NOMO-1 treated with dmso at 0.1 percent for 144 hours (cell line): ENCODE data around the gene TIPIN.
A peak's percentile ranks its signal among the peaks of the same experiment; 100 is the strongest.
"Not testable (repeated sequence)": the region's sequence is repeated elsewhere in the genome, so short reads cannot be mapped to it uniquely, and the experiment has no call there.

Source experiments
- DNase-seq: peaks from one replicate; lab custom pipeline; 2025; ENCODE audit not compliant: unreplicated experiment; lab: John Stamatoyannopoulos, UW

TIPIN gene

GRCh38 chr15:66304425-66304824 lies 52.1 kb downstream of the TIPIN start:
- not testable (repeated sequence) for DNase-seq

GRCh38 chr15:66302489-66303278 lies 53.8 kb downstream of the TIPIN start:
- DNase-seq, result no peak

GRCh38 chr15:66298803-66299251 lies 57.7 kb downstream of the TIPIN start:
- no peak for DNase-seq

GRCh38 chr15:66296186-66296585 lies 60.3 kb downstream of the TIPIN start:
- DNase-seq, result no peak

GRCh38 chr15:66294932-66295235 lies 61.6 kb downstream of the TIPIN start:
- no peak for DNase-seq

GRCh38 chr15:66294157-66294931 lies 62.1 kb downstream of the TIPIN start:
- peak; percentile 33 for DNase-seq

GRCh38 chr15:66293419-66294156 lies 62.9 kb downstream of the TIPIN start, which contains the start of gene DIS3L:
DIS3L (plus strand) TSS chr15:66293568; CDS start chr15:66293597, 29 bp downstream.
- peak; percentile 45 for DNase-seq

- no peak for DNase-seq
Observed at GRCh38 chr15:66292571-66293418, 63.7 kb downstream of the TIPIN start.

- DNase-seq, result no peak
Observed at GRCh38 chr15:66291816-66292570, 64.5 kb downstream of the TIPIN start.

GRCh38 chr15:66290518-66290917 lies 66.0 kb downstream of the TIPIN start:
- no peak for DNase-seq

GRCh38 chr15:66290007-66290406 lies 66.5 kb downstream of the TIPIN start:
- DNase-seq, result no peak

- DNase-seq, result no peak
Observed at GRCh38 chr15:66288551-66289185, 67.8 kb downstream of the TIPIN start.

GRCh38 chr15:66288093-66288492 lies 68.4 kb downstream of the TIPIN start:
- DNase-seq, result no peak

GRCh38 chr15:66287461-66288057 lies 68.9 kb downstream of the TIPIN start:
- DNase-seq, result no peak
